ENCODE measurements around the gene GUCD1. TPM values are rescaled to one million over a fixed set of nuclear protein-coding genes. Genes with fewer than 3 reads are reported as not detected.

Gene GUCD1
- total and polyA plus RNA-seq, 2 of the 8 experiments (the other 6 are each of a cell fraction or from before 2014, with no cell fraction given), result 85.2 to 128 TPM

DNA sequence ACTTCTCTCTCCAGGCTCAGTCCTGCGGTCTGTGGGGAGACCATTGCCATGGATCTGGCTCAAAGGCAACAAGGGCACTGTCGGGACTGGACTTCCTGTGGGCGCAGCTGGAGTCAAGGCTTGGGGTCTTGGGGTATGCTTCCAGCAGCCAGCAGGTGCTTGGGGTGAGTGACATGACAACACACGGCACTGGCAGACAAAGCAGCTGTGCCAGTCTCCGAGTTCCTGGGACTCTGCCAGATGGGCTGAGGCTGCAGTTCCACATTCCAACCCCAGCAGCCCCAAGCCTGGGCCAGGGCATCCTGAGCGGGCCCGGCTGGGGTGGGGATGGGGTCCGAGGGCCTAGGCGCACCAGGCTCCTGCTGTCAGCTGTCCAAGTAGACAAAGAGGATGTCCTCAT lies 12.3 kb downstream of the GUCD1 start:
- Histone ChIP-seq H3K79me1 (ENCODE audit: low read depth, low read length) (no peaks in the 10 kb centered on the region), H2AK5ac (ENCODE audit: low read depth, low read length) (no peak overlapping the region), H2BK12ac (ENCODE audit: low read depth, low read length) (no peak overlapping the region), H3K56ac (replicated peaks; ENCODE audit: insufficient read length, low read depth, low read length) (no peak overlapping the region), H3K27me3 (replicated peaks in 1 of 4; ENCODE audit: control insufficient read depth in 3 of 4, extremely low read depth in 1 of 4, insufficient read depth in 3 of 4, low read length in 3 of 4) (no peaks in the 10 kb centered on the region), H2BK120ac (replicated peaks; ENCODE audit: low read depth, low read length) (no peak overlapping the region), H4K8ac (ENCODE audit: extremely low read depth, insufficient read depth, low read length) (no peak overlapping the region), H4K5ac (ENCODE audit: insufficient read length, low read depth, low read length) (no peak overlapping the region), H3K4me1 (replicated peaks in 1 of 4; ENCODE audit: control insufficient read depth in 3 of 4, insufficient read depth in 4 of 4, low read length in 3 of 4) (no peaks in the 10 kb centered on the region), H2BK20ac (ENCODE audit: low read length) (no peak overlapping the region), H3K23me2 (ENCODE audit: low read depth, low read length) (no peaks in the 10 kb centered on the region), H3K36me3 (ENCODE audit: control insufficient read depth in 2 of 4, insufficient read depth in 4 of 4, low read length in 3 of 4) (peaks cover 22 to 51% (median 36%) of the 10 kb centered on the region in 4 experiments), H3K79me2 (ENCODE audit: control insufficient read depth in 1 of 2, insufficient read depth in 2 of 2, low read length in 2 of 2) (no peaks in the 10 kb centered on the region), H4K20me1 (replicated peaks in 1 of 2; ENCODE audit: control insufficient read depth in 1 of 2, insufficient read depth in 2 of 2, low read length in 2 of 2) (peaks cover 0 to 12% of the 10 kb centered on the region in 2 experiments), H3K9ac (replicated peaks in 1 of 4; ENCODE audit: extremely low read depth in 1 of 4, low read depth in 3 of 4, low read length in 3 of 4) (no peak overlapping the region), H2BK15ac (ENCODE audit: low read length) (no peak overlapping the region), H3K14ac (ENCODE audit: insufficient read length) (no peak overlapping the region), H3K23ac (ENCODE audit: insufficient read length) (no peak overlapping the region), H3K4me2 (ENCODE audit: insufficient read depth in 1 of 2, low read depth in 2 of 2, low read length in 2 of 2) (no peak overlapping the region), H3K18ac (ENCODE audit: extremely low read depth, low read length) (no peak overlapping the region), H3K4me3 (ENCODE audit: extremely low read depth in 1 of 4, insufficient read depth in 2 of 4, low read depth in 3 of 4, low read length in 4 of 4) (no peak overlapping the region), H2AFZ (ENCODE audit: low read length) (no peak overlapping the region), H3K4ac (replicated peaks; ENCODE audit: insufficient read length, low read depth, low read length) (no peak overlapping the region), H3K27ac (ENCODE audit: low read depth, low read length) (no peak overlapping the region), H2BK5ac (ENCODE audit: low read depth, low read length) (no peak overlapping the region; the same call in 1 of the 2 replicates), H3K9me3 (ENCODE audit: insufficient read depth in 2 of 2, low read depth in 1 of 2, low read length in 1 of 2) (no peaks in the 10 kb centered on the region), H4K91ac (replicated peaks; ENCODE audit: insufficient read length, low read length) (no peak overlapping the region)
- DNase-seq (ENCODE audit: low read depth in 1 of 2, low spot score in 2 of 2), result no peak
- WGBS, 2 experiments (ENCODE audit: extremely low coverage in 1 of 2, insufficient coverage in 1 of 2, insufficient read length in 1 of 2, insufficient replicate concordance in 2 of 2, low coverage in 1 of 2, low lambda C conversion rate in 2 of 2, missing lambda C conversion rate in 1 of 2), result 96% methylated on average over 8 of the region's 9 CpGs; no CpG with 5 or more reads in 1 of the 2 experiments
- ChIA-PET CTCF (ENCODE audit: partially characterized antibody) (no interaction called here), POLR2A (ENCODE audit: partially characterized antibody) (interaction anchor here (0.9 to 1.9 kb wide), 2 partner anchors 10 to 13 kb away, joined by 6 to 8 read pairs; partner anchors contain the start of gene SNRPD3)
- TF ChIP-seq FOSL1 (IDR thresholded peaks at IDR 0.05; ENCODE audit: insufficient read depth, low read depth, low read length), result no peak
- no peak for FAIRE-seq
